SK-N-SH (cell line): ENCODE measurements around the gene PCSK6. TPM values are rescaled to one million over a fixed set of nuclear protein-coding genes. Genes with fewer than 3 reads are reported as not detected.

Experiments
- CTCF ChIA-PET: fragments of 300-600, 350-600 bp; formaldehyde crosslinking; extraction: SDS; loops from one replicate; lab custom pipeline; 2021; lab: Yijun Ruan, JAX
- POLR2A ChIA-PET: fragments of 350-600 bp; sonication (Branson Sonifier 250); formaldehyde crosslinking; extraction: SDS; loops from one replicate; lab custom pipeline; 2020; ENCODE audit warnings: antibody characterized with exemption, inconsistent platforms; lab: Yijun Ruan, JAX
- DNase-seq: peaks from one replicate; pipeline ENCODE4 v3.0.0; 2012
- H2AFZ ChIP-seq: fragments of 200-600 bp; sonication (generic); 2 replicates; pipeline ENCODE4 v1.8.1; 2016; ENCODE audit warnings: antibody characterized with exemption, mild to moderate bottlenecking, low read depth
- H3F3A ChIP-seq: fragments of 200-600 bp; sonication (generic); replicated peaks from 2 replicates; pipeline ENCODE3; 2016; ENCODE audit warnings: antibody characterized with exemption, mild to moderate bottlenecking; ENCODE audit not compliant: insufficient read depth
- H3K27ac ChIP-seq, 2 experiments: fragments of 200-500 bp in 1 of 2; fragments of 200-600 bp in 1 of 2; sonication (Bioruptor generic) in 1 of 2; sonication (generic), shearing (Covaris generic) in 1 of 2; 2 replicates each; pipeline versions ENCODE4 v1.5.1 to v1.6.1; 2014 to 2016; ENCODE audit warnings: low read depth in 2 of 2, inconsistent platforms in 1 of 2, low read length in 1 of 2, mild to moderate bottlenecking in 1 of 2, mixed read lengths in 1 of 2
- H3K27me3 ChIP-seq: fragments of 200-600 bp; sonication (generic), shearing (Covaris generic); 2 replicates; pipeline ENCODE4 v1.6.1; 2016; ENCODE audit warnings: mixed run types; ENCODE audit not compliant: insufficient read depth
- H3K36me3 ChIP-seq, 2 experiments: fragments of 200-500 bp in 1 of 2; fragments of 200-600 bp in 1 of 2; sonication (Bioruptor generic) in 1 of 2; sonication (generic) in 1 of 2; replicated peaks in 1 of 2; 2 replicates each; pipeline versions ENCODE3 to v1.5.1; 2014 to 2016; ENCODE audit warnings: low read length in 1 of 2, mild to moderate bottlenecking in 1 of 2; ENCODE audit not compliant: insufficient read depth in 2 of 2, control insufficient read depth in 1 of 2
- H3K4me1 ChIP-seq, 2 experiments: fragments of 200-500 bp in 1 of 2; fragments of 200-600 bp in 1 of 2; sonication (Bioruptor generic) in 1 of 2; sonication (generic), shearing (Covaris generic) in 1 of 2; 2 replicates each; pipeline versions ENCODE4 v1.5.1 to v1.6.1; 2014 to 2016; ENCODE audit warnings: low read depth in 1 of 2, low read length in 1 of 2, mixed run types in 1 of 2; ENCODE audit not compliant: insufficient read depth in 2 of 2, control insufficient read depth in 1 of 2
- H3K4me2 ChIP-seq: fragments of 200-600 bp; sonication (generic), shearing (Covaris generic); 2 replicates; pipeline ENCODE4 v1.6.1; 2017; ENCODE audit warnings: mixed run types
- H3K4me3 ChIP-seq, 2 experiments: fragments of 200-500 bp in 1 of 2; fragments of 200-600 bp in 1 of 2; sonication (Bioruptor generic) in 1 of 2; sonication (generic), shearing (Covaris generic) in 1 of 2; 2 replicates each; pipeline versions ENCODE4 v1.5.1 to v1.8.1; 2014 to 2016; ENCODE audit warnings: low read depth in 2 of 2, inconsistent platforms in 1 of 2, low read length in 1 of 2, mild to moderate bottlenecking in 1 of 2, mixed read lengths in 1 of 2, moderate library complexity in 1 of 2
- H3K79me2 ChIP-seq: fragments of 200-600 bp; sonication (generic); 2 replicates; pipeline ENCODE4 v1.8.1; 2017; ENCODE audit warnings: mild to moderate bottlenecking; ENCODE audit not compliant: insufficient read depth
- H3K9ac ChIP-seq: fragments of 200-600 bp; sonication (generic); 2 replicates; pipeline ENCODE4 v1.6.1; 2017; ENCODE audit warnings: mixed run types
- H3K9me2 ChIP-seq: fragments of 200-600 bp; sonication (generic); 2 replicates; pipeline ENCODE4 v1.6.1; 2017; ENCODE audit warnings: mixed run types
- H3K9me3 ChIP-seq: fragments of 200-600 bp; sonication (generic); 2 replicates; pipeline ENCODE4 v1.6.1; 2017; ENCODE audit warnings: mixed run types, mild to moderate bottlenecking, moderate library complexity
- H4K20me1 ChIP-seq: fragments of 200-600 bp; sonication (generic); 2 replicates; pipeline ENCODE4 v1.6.1; 2017; ENCODE audit warnings: mild to moderate bottlenecking, mixed run types; ENCODE audit not compliant: insufficient read depth
- EP300 ChIP-seq, 2 experiments: IDR thresholded peaks; 2 replicates each; pipeline versions ENCODE4 v1.4.0 to v1.6.1; 2012; ENCODE audit warnings: borderline replicate concordance in 1 of 2, low read depth in 1 of 2, low read length in 1 of 2
- FOSL2 ChIP-seq: IDR thresholded peaks from 2 replicates; pipeline ENCODE4 v1.4.0; 2012; ENCODE audit warnings: low read depth, mild to moderate bottlenecking, moderate library complexity, borderline replicate concordance
- GATA2 ChIP-seq: sonication (generic); formaldehyde crosslinking; IDR thresholded peaks from 2 replicates; pipeline ENCODE4 v1.5.0; 2020; ENCODE audit warnings: mild to moderate bottlenecking, missing genetic modification reagents
- JUND ChIP-seq: IDR thresholded peaks from 2 replicates; pipeline ENCODE4 v1.4.0; 2012
- MEF2A ChIP-seq: IDR thresholded peaks from 2 replicates; pipeline ENCODE4 v1.4.0; 2012; ENCODE audit warnings: low read depth, borderline replicate concordance
- NRF1 ChIP-seq: IDR thresholded peaks from 2 replicates; pipeline ENCODE4 v1.6.1; 2012; ENCODE audit warnings: low read depth, mild to moderate bottlenecking, low read length
- REST ChIP-seq: IDR thresholded peaks from 2 replicates; pipeline ENCODE4 v1.6.1; 2012; ENCODE audit warnings: mild to moderate bottlenecking, low read depth, low read length, moderate library complexity
- RXRA ChIP-seq: IDR thresholded peaks from 2 replicates; pipeline ENCODE4 v1.4.0; 2012; ENCODE audit warnings: low read depth, mild to moderate bottlenecking, borderline replicate concordance
- SIN3A ChIP-seq: IDR thresholded peaks from 2 replicates; pipeline ENCODE4 v1.6.1; 2012; ENCODE audit warnings: low read depth, mild to moderate bottlenecking, low read length, moderate library complexity, borderline replicate concordance
- SMC3 ChIP-seq: IDR thresholded peaks from 2 replicates; pipeline ENCODE4 v1.6.1; 2012; ENCODE audit warnings: low read depth, low read length, improper control_type of control experiment
- TAF1 ChIP-seq: IDR thresholded peaks from 2 replicates; pipeline ENCODE4 v1.6.1; 2012; ENCODE audit warnings: low read depth, mild to moderate bottlenecking, low read length, moderate library complexity, borderline replicate concordance
- TCF12 ChIP-seq: IDR thresholded peaks from 2 replicates; pipeline ENCODE4 v1.4.0; 2012
- USF2 ChIP-seq: fragments of 150-350 bp; IDR thresholded peaks from 2 replicates; pipeline ENCODE4 v1.6.1; 2017; ENCODE audit warnings: antibody characterized with exemption, low read length, low read depth, borderline replicate concordance
- WGBS: methylation state at CpG from one replicate; pipeline ENCODE4 v1.1.6; 2017; ENCODE audit warnings: low lambda C conversion rate; 5-methylcytosine and 5-hydroxymethylcytosine counted together
- polyA plus RNA-seq, 3 experiments: library from polyadenylated mRNA; depleted of rRNA; stranded (reverse); fragments of >200 nt; gene quantifications; 2 replicates each; pipeline ENCODE4 v1.2.3, GENCODE V29; 2012
- TF ChIP-seq, protein P1 (sequence below): IDR thresholded peaks from 2 replicates; pipeline ENCODE4 v1.4.0; 2012; ENCODE audit warnings: low read depth
- TF ChIP-seq, protein P2 (sequence below): fragments of 200-600 bp; sonication (generic); IDR thresholded peaks from 2 replicates; pipeline ENCODE4 v1.6.1; 2017; ENCODE audit warnings: antibody characterized with exemption, mild to moderate bottlenecking, moderate library complexity
- TF ChIP-seq, protein P3 (sequence below): IDR thresholded peaks from 2 replicates; pipeline ENCODE4 v1.4.0; 2012; ENCODE audit warnings: low read depth, borderline replicate concordance
- TF ChIP-seq, protein P4 (sequence below): fragments of 150-350 bp; IDR thresholded peaks from 2 replicates; pipeline ENCODE4 v1.6.1; 2016; ENCODE audit warnings: mild to moderate bottlenecking, low read depth, low read length

The PCSK6 gene
- polyA plus RNA-seq, 1 of the 3 experiments (the other 2 are of a cell fraction), result 0.03 TPM

DNA sequence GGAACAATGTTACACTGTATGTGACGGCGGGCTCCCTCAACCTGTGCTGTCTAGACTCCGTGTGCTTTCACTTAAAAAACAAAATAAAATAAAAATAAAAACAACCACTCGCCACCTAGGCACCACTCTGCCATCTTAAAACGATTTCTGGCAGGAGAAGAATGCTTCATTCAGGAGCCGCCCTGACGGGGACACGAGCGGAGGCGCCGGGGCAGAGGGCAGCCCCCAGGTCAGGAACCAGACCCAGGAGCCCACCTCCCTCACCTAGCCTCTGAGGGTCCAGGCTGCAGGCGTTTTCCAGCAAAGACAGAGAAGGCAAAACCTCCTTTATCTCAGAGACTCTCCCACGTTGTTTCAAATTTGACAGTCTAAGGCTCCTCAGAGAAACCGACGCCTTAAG is 109.4 kb downstream of the PCSK6 start:
- Histone ChIP-seq H3K9me2 (no peaks in the 10 kb centered on the region), H3K79me2 (no peaks in the 10 kb centered on the region), H3K36me3 (no peaks in the 10 kb centered on the region), H3K4me2 (no peak overlapping the region), H3K4me1 (peaks cover 0 to 17% of the 10 kb centered on the region in 2 experiments; a peak in 1 of 4 replicates), H4K20me1 (no peaks in the 10 kb centered on the region), H3K27ac (no peak overlapping the region), H3K9me3 (no peaks in the 10 kb centered on the region), H3K27me3 (no peaks in the 10 kb centered on the region), H3K9ac (no peak overlapping the region), H3K4me3 (no peak overlapping the region), H2AFZ (no peak overlapping the region), H3F3A (no peaks in the 10 kb centered on the region)
- TF ChIP-seq RXRA (no peak), NRF1 (no peak), TCF12 (no peak), USF2 (no peak), SMC3 (no peak), MEF2A (no peak), FOSL2 (no peak), EP300 (IDR thresholded peaks at IDR 0.05; ENCODE audit: borderline replicate concordance in 1 of 2, low read depth in 1 of 2, low read length in 1 of 2) (no peak), JUND (no peak), GATA2 (CRISPR knock-in tag) (no peak), TAF1 (no peak), REST (no peak), SIN3A (no peak)
- TF ChIP-seq, protein P1, sequence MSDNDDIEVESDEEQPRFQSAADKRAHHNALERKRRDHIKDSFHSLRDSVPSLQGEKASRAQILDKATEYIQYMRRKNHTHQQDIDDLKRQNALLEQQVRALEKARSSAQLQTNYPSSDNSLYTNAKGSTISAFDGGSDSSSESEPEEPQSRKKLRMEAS, result no peak
- TF ChIP-seq, protein P2, sequence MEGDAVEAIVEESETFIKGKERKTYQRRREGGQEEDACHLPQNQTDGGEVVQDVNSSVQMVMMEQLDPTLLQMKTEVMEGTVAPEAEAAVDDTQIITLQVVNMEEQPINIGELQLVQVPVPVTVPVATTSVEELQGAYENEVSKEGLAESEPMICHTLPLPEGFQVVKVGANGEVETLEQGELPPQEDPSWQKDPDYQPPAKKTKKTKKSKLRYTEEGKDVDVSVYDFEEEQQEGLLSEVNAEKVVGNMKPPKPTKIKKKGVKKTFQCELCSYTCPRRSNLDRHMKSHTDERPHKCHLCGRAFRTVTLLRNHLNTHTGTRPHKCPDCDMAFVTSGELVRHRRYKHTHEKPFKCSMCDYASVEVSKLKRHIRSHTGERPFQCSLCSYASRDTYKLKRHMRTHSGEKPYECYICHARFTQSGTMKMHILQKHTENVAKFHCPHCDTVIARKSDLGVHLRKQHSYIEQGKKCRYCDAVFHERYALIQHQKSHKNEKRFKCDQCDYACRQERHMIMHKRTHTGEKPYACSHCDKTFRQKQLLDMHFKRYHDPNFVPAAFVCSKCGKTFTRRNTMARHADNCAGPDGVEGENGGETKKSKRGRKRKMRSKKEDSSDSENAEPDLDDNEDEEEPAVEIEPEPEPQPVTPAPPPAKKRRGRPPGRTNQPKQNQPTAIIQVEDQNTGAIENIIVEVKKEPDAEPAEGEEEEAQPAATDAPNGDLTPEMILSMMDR, result no peak
- TF ChIP-seq, protein P3, sequence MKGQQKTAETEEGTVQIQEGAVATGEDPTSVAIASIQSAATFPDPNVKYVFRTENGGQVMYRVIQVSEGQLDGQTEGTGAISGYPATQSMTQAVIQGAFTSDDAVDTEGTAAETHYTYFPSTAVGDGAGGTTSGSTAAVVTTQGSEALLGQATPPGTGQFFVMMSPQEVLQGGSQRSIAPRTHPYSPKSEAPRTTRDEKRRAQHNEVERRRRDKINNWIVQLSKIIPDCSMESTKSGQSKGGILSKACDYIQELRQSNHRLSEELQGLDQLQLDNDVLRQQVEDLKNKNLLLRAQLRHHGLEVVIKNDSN, result no peak
- TF ChIP-seq, protein P4, sequence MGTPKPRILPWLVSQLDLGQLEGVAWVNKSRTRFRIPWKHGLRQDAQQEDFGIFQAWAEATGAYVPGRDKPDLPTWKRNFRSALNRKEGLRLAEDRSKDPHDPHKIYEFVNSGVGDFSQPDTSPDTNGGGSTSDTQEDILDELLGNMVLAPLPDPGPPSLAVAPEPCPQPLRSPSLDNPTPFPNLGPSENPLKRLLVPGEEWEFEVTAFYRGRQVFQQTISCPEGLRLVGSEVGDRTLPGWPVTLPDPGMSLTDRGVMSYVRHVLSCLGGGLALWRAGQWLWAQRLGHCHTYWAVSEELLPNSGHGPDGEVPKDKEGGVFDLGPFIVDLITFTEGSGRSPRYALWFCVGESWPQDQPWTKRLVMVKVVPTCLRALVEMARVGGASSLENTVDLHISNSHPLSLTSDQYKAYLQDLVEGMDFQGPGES, result no peak
- ChIA-PET CTCF (no interaction called here), POLR2A (no interaction called here)
- no peak for DNase-seq
- WGBS, result 75% methylated on average over 14 of the region's 15 CpGs
